Esophagus muscularis mucosa (tissue), 4 donors: ENCODE results near the gene OFD1. TPM values are rescaled to one million over a fixed set of nuclear protein-coding genes. Genes with fewer than 3 reads are reported as not detected.

Experiments
- DNase-seq: peaks from one replicate; pipeline ENCODE4 v3.0.0-alpha.2; 2017; ENCODE audit errors: extremely low spot score
- H3K27ac ChIP-seq, 4 donors: fragments of 200-600 bp; sonication (generic); replicated peaks in 1 of 4; 1 replicate in 3 of 4; 2 replicates in 1 of 4; pipeline ENCODE4 v1.5.1; 2016 to 2019; ENCODE audit warnings: mild to moderate bottlenecking in 1 of 4
- H3K27me3 ChIP-seq, 4 donors: fragments of 200-600 bp; sonication (generic); one replicate each; pipeline versions ENCODE4 v1.5.1 to v1.6.0; 2016 to 2019
- H3K36me3 ChIP-seq, 4 donors: fragments of 200-600 bp; sonication (generic); one replicate each; pipeline ENCODE4 v1.5.1; 2016 to 2019
- H3K4me1 ChIP-seq, 4 donors: fragments of 200-600 bp; sonication (generic); one replicate each; pipeline ENCODE4 v1.5.1; 2016 to 2019
- H3K4me3 ChIP-seq, 4 donors: fragments of 200-600 bp; sonication (generic); 1 replicate in 2 of 4; 2 replicates in 2 of 4; pipeline ENCODE4 v1.5.1; 2016 to 2019; ENCODE audit warnings: mild to moderate bottlenecking in 4 of 4, moderate library complexity in 1 of 4
- H3K9me3 ChIP-seq, 4 donors: fragments of 200-600 bp; sonication (generic); 1 replicate in 3 of 4; 2 replicates in 1 of 4; pipeline ENCODE4 v1.5.1; 2016 to 2019
- EP300 ChIP-seq: sonication (generic); formaldehyde crosslinking; IDR thresholded peaks from one replicate; pipeline ENCODE4 v1.6.1; 2017; ENCODE audit warnings: antibody characterized with exemption
- POLR2A ChIP-seq: fragments of 450-650 bp; IDR thresholded peaks from one replicate; pipeline ENCODE4 v1.6.1; 2017; ENCODE audit warnings: antibody characterized with exemption, moderate library complexity, mild to moderate bottlenecking, low read depth
- POLR2AphosphoS5 ChIP-seq, 2 donors: sonication (generic); formaldehyde crosslinking; IDR thresholded peaks; one replicate each; pipeline ENCODE4 v1.6.1; 2017; ENCODE audit warnings: antibody characterized with exemption in 2 of 2
- WGBS: methylation state at CpG from one replicate; pipeline ENCODE4 v1.1.5; 2018; 5-methylcytosine and 5-hydroxymethylcytosine counted together
- intact Hi-C: fragments of 100-400 bp; cut with DNase I; formaldehyde crosslinking; loops from one replicate; pipeline ENCODE4 v1.15.1; 2023
- total RNA-seq, 4 donors: library from RNA; depleted of rRNA; stranded (reverse); fragments of >200 nt; gene quantifications; one replicate each; pipeline versions ENCODE4 v1.1.0 to v1.2.1, GENCODE V29; 2016
- TF ChIP-seq, protein P1 (sequence below), 3 experiments: fragments of 200-600 bp in 2 of 3; fragments of 450-650 bp in 1 of 3; sonication (generic) in 2 of 3; IDR thresholded peaks; one replicate each; pipeline ENCODE4 v1.5.1; 2017 to 2019; ENCODE audit warnings: antibody characterized with exemption in 3 of 3, mild to moderate bottlenecking in 2 of 3, moderate library complexity in 1 of 3

The OFD1 gene
- total RNA-seq, 4 donors from 2014 or later: 12.6 to 17.2 (median 14.8) TPM

DNA sequence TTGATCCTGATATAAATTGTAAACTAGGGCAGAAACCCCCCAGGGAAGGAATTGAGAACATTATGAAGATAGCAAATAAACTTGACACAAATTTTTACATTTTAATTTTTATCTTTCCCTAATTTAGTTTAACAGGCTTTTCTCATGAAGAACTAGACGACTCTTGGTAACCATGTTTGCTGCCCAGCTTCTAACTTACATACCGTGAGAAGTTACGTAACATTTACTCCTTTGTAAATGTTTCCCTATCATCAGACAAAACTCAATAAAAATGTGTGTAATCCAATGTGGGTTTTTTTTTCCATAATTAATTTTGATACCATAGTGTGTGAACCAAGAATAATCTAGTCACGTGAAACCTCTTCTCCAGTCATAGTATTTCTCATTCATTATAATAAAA is 34.4 kb downstream of the OFD1 start:
- Histone ChIP-seq H3K27ac (no peak overlapping the region), H3K27me3 (no peaks in the 10 kb centered on the region), H3K9me3 (no peaks in the 10 kb centered on the region), H3K4me1 (peaks cover 4 to 11% (median 5%) of the 10 kb centered on the region in 4 donors), H3K4me3 (no peak overlapping the region), H3K36me3 (peaks cover 0 to 42% (median 29%) of the 10 kb centered on the region in 4 donors)
- DNase-seq: no peak
- 92% methylated on average over 4 of the region's 4 CpGs for WGBS
- no peak for TF ChIP-seq POLR2A
- TF ChIP-seq, protein P1, sequence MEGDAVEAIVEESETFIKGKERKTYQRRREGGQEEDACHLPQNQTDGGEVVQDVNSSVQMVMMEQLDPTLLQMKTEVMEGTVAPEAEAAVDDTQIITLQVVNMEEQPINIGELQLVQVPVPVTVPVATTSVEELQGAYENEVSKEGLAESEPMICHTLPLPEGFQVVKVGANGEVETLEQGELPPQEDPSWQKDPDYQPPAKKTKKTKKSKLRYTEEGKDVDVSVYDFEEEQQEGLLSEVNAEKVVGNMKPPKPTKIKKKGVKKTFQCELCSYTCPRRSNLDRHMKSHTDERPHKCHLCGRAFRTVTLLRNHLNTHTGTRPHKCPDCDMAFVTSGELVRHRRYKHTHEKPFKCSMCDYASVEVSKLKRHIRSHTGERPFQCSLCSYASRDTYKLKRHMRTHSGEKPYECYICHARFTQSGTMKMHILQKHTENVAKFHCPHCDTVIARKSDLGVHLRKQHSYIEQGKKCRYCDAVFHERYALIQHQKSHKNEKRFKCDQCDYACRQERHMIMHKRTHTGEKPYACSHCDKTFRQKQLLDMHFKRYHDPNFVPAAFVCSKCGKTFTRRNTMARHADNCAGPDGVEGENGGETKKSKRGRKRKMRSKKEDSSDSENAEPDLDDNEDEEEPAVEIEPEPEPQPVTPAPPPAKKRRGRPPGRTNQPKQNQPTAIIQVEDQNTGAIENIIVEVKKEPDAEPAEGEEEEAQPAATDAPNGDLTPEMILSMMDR (IDR thresholded peaks at IDR 0.05): no peak
- no peak for TF ChIP-seq EP300
- TF ChIP-seq POLR2AphosphoS5 (IDR thresholded peaks at IDR 0.05): no peak
- intact Hi-C loops: no loop called here

DNA sequence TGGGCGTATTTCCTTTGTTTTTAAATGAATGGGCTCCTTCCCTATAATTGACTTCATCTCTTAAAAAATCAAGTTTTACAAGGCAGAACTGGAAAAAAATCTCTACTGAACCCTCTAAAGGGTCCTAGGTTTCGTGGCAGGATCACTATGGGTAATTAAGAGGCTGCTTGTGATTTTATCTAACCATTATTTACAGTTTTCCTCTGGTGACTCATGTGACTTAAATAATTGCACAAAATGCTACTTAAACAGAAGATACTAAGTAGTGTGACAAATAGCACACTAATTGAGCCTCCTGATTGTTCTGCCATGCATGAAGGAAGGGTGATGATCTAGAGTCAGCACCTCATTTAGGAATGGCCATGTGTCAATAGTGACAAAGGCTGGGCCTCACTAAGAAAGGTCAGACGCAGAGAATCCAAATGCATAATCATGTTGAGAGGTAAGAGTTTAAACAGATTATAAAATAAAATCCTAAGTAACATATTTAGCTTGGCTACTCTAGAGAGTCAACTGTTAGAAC is 35.5 kb downstream of the OFD1 start:
- H3K4me3 ChIP-seq: no peak overlapping the region
- WGBS: 84% methylated on average over 3 of the region's 3 CpGs
- intact Hi-C loops: no loop called here
- H3K27me3 ChIP-seq: no peaks in the 10 kb centered on the region
- H3K36me3 ChIP-seq: peaks cover 0 to 46% (median 31%) of the 10 kb centered on the region in 4 donors
- TF ChIP-seq POLR2A (no peak), EP300 (no peak), POLR2AphosphoS5 (IDR thresholded peaks at IDR 0.05) (no peak)
- TF ChIP-seq, protein P1 (IDR thresholded peaks at IDR 0.05): no peak
- H3K4me1 ChIP-seq: peaks cover 0 to 6% (median 3%) of the 10 kb centered on the region in 4 donors
- H3K9me3 ChIP-seq: no peaks in the 10 kb centered on the region
- no peak for DNase-seq
- no peak overlapping the region for H3K27ac ChIP-seq

DNA sequence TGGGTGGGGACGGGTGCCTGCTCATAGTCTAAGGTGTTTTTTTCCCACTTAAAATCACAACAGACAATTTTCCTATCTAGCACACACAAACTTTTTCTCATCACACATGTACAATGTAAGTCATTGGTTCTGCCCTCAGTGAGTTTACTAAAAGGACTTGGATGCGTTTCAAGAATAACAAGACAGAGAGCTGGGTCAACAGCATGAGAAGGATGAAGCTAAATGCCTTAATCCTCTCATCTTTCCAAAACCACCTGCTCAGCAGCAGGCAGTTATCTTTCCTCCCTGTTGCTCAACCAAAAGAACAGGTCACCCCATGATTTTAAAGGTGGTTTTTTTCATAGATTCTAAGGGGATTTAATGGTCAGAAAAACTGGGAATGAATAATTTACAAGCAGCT is 40.1 kb downstream of the OFD1 start:
- 76% methylated on average over 2 of the region's 2 CpGs for WGBS
- no peaks in the 10 kb centered on the region for H3K9me3 ChIP-seq
- H3K36me3 ChIP-seq: peaks cover 0 to 29% (median 12%) of the 10 kb centered on the region in 4 donors
- no peaks in the 10 kb centered on the region for H3K27me3 ChIP-seq
- no peak for DNase-seq
- no peak overlapping the region for H3K27ac ChIP-seq
- peaks cover 0 to 15% (median 6%) of the 10 kb centered on the region in 4 donors for H3K4me1 ChIP-seq
- no peak overlapping the region for H3K4me3 ChIP-seq
- TF ChIP-seq, protein P1 (IDR thresholded peaks at IDR 0.05): no peak
- TF ChIP-seq POLR2AphosphoS5 (IDR thresholded peaks at IDR 0.05) (no peak), POLR2A (no peak), EP300 (no peak)
- intact Hi-C loops: no loop called here

DNA sequence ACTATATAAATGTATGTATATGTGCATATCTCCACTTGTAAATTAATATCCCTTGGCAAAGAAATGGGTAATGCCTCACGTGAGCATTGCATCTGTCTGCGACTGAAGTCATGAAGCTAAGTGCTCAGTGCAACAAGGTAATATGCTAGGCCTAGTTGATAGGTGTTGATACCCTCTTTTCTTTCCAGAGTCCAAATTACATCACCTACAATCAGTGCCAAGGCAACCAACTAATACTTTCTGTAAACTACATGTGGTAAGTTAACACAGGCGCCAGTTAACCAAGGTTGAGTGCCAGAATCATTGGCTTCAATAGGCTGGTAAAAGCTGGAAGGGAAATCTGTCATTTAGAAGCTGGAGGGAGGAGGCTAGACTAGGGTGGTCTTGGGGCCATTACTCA is 41.3 kb downstream of the OFD1 start:
- intact Hi-C loops: no loop called here
- H3K27ac ChIP-seq: peak overlapping the region in 2 of 4 donors; percentile 40 to 56
- 96% methylated on average over 3 of the region's 3 CpGs for WGBS

DNA sequence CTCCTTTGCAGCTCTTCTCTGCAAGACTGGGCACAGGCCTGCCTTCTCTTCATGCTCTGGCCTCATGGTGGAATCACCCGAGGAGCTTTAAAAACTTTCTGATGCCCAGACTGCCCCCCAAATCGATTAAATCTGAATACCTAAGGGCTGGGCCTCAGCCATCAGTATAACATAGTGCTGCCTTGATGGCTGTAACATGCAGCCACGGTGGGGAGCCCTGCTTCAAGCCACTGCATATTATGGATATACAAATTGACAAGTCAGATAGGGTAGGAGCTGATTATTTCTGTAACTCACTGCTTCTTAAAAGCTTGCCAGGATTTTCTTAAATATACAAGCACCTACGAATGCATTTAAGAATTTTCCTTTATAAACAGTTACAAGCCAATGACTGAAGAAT is 41.8 kb downstream of the OFD1 start:
- TF ChIP-seq POLR2A: no peak
- TF ChIP-seq, protein P1 (IDR thresholded peaks at IDR 0.05): peak in 2 of 3 experiments; percentile 8 to 19
- Histone ChIP-seq H3K27me3 (no peaks in the 10 kb centered on the region), H3K4me1 (peaks cover 0 to 15% (median 6%) of the 10 kb centered on the region in 4 donors), H3K27ac (peak overlapping the region in 3 of 4 donors; percentile 30 to 56 (median 40)), H3K4me3 (no peak overlapping the region), H3K9me3 (no peaks in the 10 kb centered on the region), H3K36me3 (peaks cover 0 to 18% (median 2%) of the 10 kb centered on the region in 4 donors)
- intact Hi-C loops: no loop called here
- DNase-seq: no peak
- WGBS: 55% methylated on average over 4 of the region's 4 CpGs

More for the DNA sequence above, 41.3 kb downstream of the OFD1 start:
- H3K4me1 ChIP-seq: peaks cover 0 to 15% (median 6%) of the 10 kb centered on the region in 4 donors
- peaks cover 0 to 18% (median 5%) of the 10 kb centered on the region in 4 donors for H3K36me3 ChIP-seq
- H3K4me3 ChIP-seq: no peak overlapping the region
- H3K9me3 ChIP-seq: no peaks in the 10 kb centered on the region
- no peaks in the 10 kb centered on the region for H3K27me3 ChIP-seq
- no peak for DNase-seq
- no peak for TF ChIP-seq POLR2AphosphoS5 (IDR thresholded peaks at IDR 0.05)
